HEK293 (cell line): Measurements from ENCODE around the gene GGT5.

ENCODE experiments used
- CTCF ChIP-seq: fragments of 450-650 bp; formaldehyde crosslinking; IDR thresholded peaks from 2 replicates; pipeline ENCODE4 v1.5.1; 2016; ENCODE audit warnings: missing biosample characterization, missing genetic modification characterization
- KLF9 ChIP-seq: fragments of 450-650 bp; formaldehyde crosslinking; IDR thresholded peaks from 2 replicates; pipeline ENCODE4 v1.5.1; 2016; ENCODE audit warnings: missing biosample characterization, missing genetic modification characterization, low read depth
- REST ChIP-seq: fragments of 450-650 bp; formaldehyde crosslinking; IDR thresholded peaks from 2 replicates; pipeline ENCODE4 v1.5.1; 2016; ENCODE audit warnings: missing biosample characterization, missing genetic modification characterization
- ZNF132 ChIP-seq: fragments of 450-650 bp; formaldehyde crosslinking; IDR thresholded peaks from 2 replicates; pipeline ENCODE4 v1.5.1; 2017; ENCODE audit warnings: missing biosample characterization, missing genetic modification characterization, borderline replicate concordance
- ZNF561 ChIP-seq: fragments of 450-650 bp; IDR thresholded peaks from 2 replicates; pipeline ENCODE4 v1.5.1; 2018; ENCODE audit warnings: missing biosample characterization, missing genetic modification characterization, borderline replicate concordance
- ZNF664 ChIP-seq: fragments of 450-650 bp; formaldehyde crosslinking; IDR thresholded peaks from 2 replicates; pipeline ENCODE4 v1.5.1; 2016; ENCODE audit warnings: missing biosample characterization, missing genetic modification characterization
- ZNF837 ChIP-seq: fragments of 450-650 bp; formaldehyde crosslinking; IDR thresholded peaks from 2 replicates; pipeline ENCODE4 v1.5.1; 2016; ENCODE audit warnings: missing biosample characterization, missing genetic modification characterization

- no peak for TF ChIP-seq ZNF837 (tag by site-specific recombination)
- no peak for TF ChIP-seq ZNF561
- TF ChIP-seq CTCF (tag by site-specific recombination): no peak
- TF ChIP-seq REST (tag by site-specific recombination): no peak
- no peak for TF ChIP-seq KLF9
- no peak for TF ChIP-seq ZNF132 (tag by site-specific recombination)
- TF ChIP-seq ZNF664 (tag by site-specific recombination): no peak
Observed at GRCh38 chr22:24271386-24271854, 26.5 kb upstream of the GGT5 start.
